NCI-H2196 treated with DMSO at 0.1 percent for 48 hours (cell line): ENCODE data around the gene MKNK2.
"Not testable (repeated sequence)": the region's sequence is repeated elsewhere in the genome, so short reads cannot be mapped to it uniquely, and the experiment has no call there.

Experiments used
- DNase-seq: peaks from one replicate; lab custom pipeline; 2025; ENCODE audit not compliant: unreplicated experiment; lab: John Stamatoyannopoulos, UW

Gene MKNK2

GRCh38 chr19:2050991-2051772, at the start of gene MKNK2:
MKNK2 (minus strand) TSS chr19:2051244; CDS start chr19:2050851, 393 bp downstream.
- DNase-seq = peak; percentile 62

GRCh38 chr19:2100719-2101061, 49.6 kb upstream of the MKNK2 start:
- DNase-seq = no peak

- DNase-seq = no peak
These were observed 49.1 kb upstream of the MKNK2 start for GRCh38 chr19:2099937-2100718.

- DNase-seq = no peak
These were observed 48.0 kb upstream of the MKNK2 start for GRCh38 chr19:2099054-2099501.

- DNase-seq = no peak
These were observed 46.9 kb upstream of the MKNK2 start for GRCh38 chr19:2097886-2098327.

- no peak for DNase-seq
These were observed 46.3 kb upstream of the MKNK2 start for GRCh38 chr19:2097203-2097885.

GRCh38 chr19:2096480-2097202, 45.6 kb upstream of the MKNK2 start, which contains the start of gene IZUMO4:
IZUMO4 (plus strand) TSS chr19:2096915; CDS start chr19:2096946, 31 bp downstream.
- peak; percentile 98 for DNase-seq

- peak; percentile 90 for DNase-seq
These were observed 45.0 kb upstream of the MKNK2 start, which contains the start of gene MOB3A for GRCh38 chr19:2096034-2096479. MOB3A (minus strand) TSS chr19:2096326; CDS start chr19:2078560, 17,766 bp downstream.

- not testable (repeated sequence) for DNase-seq
These were observed 41.0 kb upstream of the MKNK2 start for GRCh38 chr19:2091926-2092525.

- DNase-seq = no peak
These were observed 38.6 kb upstream of the MKNK2 start for GRCh38 chr19:2089727-2090053.

GRCh38 chr19:2089001-2089711, 38.1 kb upstream of the MKNK2 start:
- DNase-seq = no peak

GRCh38 chr19:2087621-2088100, 36.6 kb upstream of the MKNK2 start:
- DNase-seq = no peak

- not testable (repeated sequence) for DNase-seq
These were observed 35.9 kb upstream of the MKNK2 start for GRCh38 chr19:2086695-2087620.

- DNase-seq = no peak
These were observed 34.1 kb upstream of the MKNK2 start for GRCh38 chr19:2084993-2085720.

- no peak for DNase-seq
These were observed 32.3 kb upstream of the MKNK2 start for GRCh38 chr19:2083174-2083854.

- DNase-seq = no peak
These were observed 31.1 kb upstream of the MKNK2 start for GRCh38 chr19:2081873-2082810.
